Gastroesophageal sphincter (tissue), 3 donors: ENCODE measurements around the gene GPR62.
"Not testable (repeated sequence)": the region's sequence is repeated elsewhere in the genome, so short reads cannot be mapped to it uniquely, and the experiment has no call there.

Source experiments
- EP300 ChIP-seq: sonication (generic); formaldehyde crosslinking; IDR thresholded peaks from one replicate; pipeline ENCODE4 v1.6.1; 2017; ENCODE audit warnings: antibody characterized with exemption, mild to moderate bottlenecking
- TF ChIP-seq, protein P1 (sequence below), 4 experiments: fragments of 200-600 bp in 2 of 4; fragments of 450-650 bp in 2 of 4; sonication (generic) in 1 of 4; IDR thresholded peaks; one replicate each; pipeline ENCODE4 v1.5.1; 2017 to 2019; ENCODE audit warnings: antibody characterized with exemption in 4 of 4, mild to moderate bottlenecking in 2 of 4, moderate library complexity in 2 of 4

DNA sequence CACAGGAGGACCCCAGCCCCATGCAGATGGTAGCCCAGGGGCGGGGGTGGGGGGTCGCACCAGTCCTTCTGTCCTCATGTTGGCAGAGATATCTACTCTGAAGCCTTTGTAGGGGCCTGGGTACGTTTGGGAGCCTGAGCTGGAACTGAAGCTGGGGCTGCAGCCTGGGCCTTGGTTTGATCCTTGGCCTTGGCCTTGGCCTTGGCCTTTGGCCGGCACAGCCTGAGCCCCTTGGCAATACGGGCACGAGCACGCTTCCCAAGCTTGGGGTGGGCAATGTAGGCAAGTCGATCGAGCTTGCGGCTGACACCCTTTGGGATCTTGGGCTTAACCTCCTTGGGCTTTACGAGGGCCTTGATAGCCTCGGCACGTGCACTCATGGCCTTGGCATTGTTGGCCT is 38.5 kb downstream of the GPR62 start:
- TF ChIP-seq, protein P1, sequence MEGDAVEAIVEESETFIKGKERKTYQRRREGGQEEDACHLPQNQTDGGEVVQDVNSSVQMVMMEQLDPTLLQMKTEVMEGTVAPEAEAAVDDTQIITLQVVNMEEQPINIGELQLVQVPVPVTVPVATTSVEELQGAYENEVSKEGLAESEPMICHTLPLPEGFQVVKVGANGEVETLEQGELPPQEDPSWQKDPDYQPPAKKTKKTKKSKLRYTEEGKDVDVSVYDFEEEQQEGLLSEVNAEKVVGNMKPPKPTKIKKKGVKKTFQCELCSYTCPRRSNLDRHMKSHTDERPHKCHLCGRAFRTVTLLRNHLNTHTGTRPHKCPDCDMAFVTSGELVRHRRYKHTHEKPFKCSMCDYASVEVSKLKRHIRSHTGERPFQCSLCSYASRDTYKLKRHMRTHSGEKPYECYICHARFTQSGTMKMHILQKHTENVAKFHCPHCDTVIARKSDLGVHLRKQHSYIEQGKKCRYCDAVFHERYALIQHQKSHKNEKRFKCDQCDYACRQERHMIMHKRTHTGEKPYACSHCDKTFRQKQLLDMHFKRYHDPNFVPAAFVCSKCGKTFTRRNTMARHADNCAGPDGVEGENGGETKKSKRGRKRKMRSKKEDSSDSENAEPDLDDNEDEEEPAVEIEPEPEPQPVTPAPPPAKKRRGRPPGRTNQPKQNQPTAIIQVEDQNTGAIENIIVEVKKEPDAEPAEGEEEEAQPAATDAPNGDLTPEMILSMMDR (IDR thresholded peaks at IDR 0.05): not testable (repeated sequence)
- not testable (repeated sequence) for TF ChIP-seq EP300
